PC-3 (cell line): ENCODE results near the gene KCNQ5. TPM values are rescaled to one million over a fixed set of nuclear protein-coding genes. Genes with fewer than 3 reads are reported as not detected.

Experiments used
- ATAC-seq: fragments of 200-7000 bp; cut with Tn5 transposase; 2 replicates; pipeline ENCODE4 v1.9.1; 2020; ENCODE audit warnings: mild to moderate bottlenecking, moderate library complexity
- BruUV-seq: library from RNA; stranded (reverse); fragments of 400-500 nt; replicated peaks from 2 replicates; lab custom pipeline; 2021; lab: Mats Ljungman, UMichigan
- CTCF ChIA-PET: fragments of 300-600 bp; sonication (Branson Sonifier 250); formaldehyde crosslinking; loops from one replicate; lab custom pipeline; 2022; ENCODE audit warnings: antibody characterized with exemption; lab: Charles Lee
- POLR2A ChIA-PET: fragments of 300-600 bp; sonication (Branson Sonifier 250); formaldehyde crosslinking; loops from one replicate; lab custom pipeline; 2022; ENCODE audit warnings: antibody characterized with exemption; ENCODE audit not compliant: unreplicated experiment; lab: Charles Lee
- DNase-seq: peaks from one replicate; pipeline ENCODE4 v3.0.0-alpha.2; 2015
- H2AFZ ChIP-seq: fragments of 300-600 bp; sonication (generic); 2 replicates; pipeline ENCODE4 v1.6.0; 2016; ENCODE audit warnings: antibody characterized with exemption, low read length
- H3F3A ChIP-seq: fragments of 300-600 bp; sonication (generic); one replicate; pipeline ENCODE4 v1.6.0; 2017; ENCODE audit warnings: antibody characterized with exemption, low read length, control low read depth, mild to moderate bottlenecking; ENCODE audit not compliant: unreplicated experiment
- H3K27ac ChIP-seq: fragments of 300-600 bp; sonication (generic); 2 replicates; pipeline ENCODE4 v1.5.1; 2016; ENCODE audit warnings: mild to moderate bottlenecking, low read length
- H3K27me3 ChIP-seq: fragments of 300-600 bp; sonication (generic); 2 replicates; pipeline ENCODE4 v1.6.1; 2016; ENCODE audit warnings: low read length, mixed read lengths
- H3K36me3 ChIP-seq: fragments of 300-600 bp; sonication (generic); 2 replicates; pipeline ENCODE4 v1.6.1; 2016; ENCODE audit warnings: low read depth, mixed run types, low read length, mixed read lengths
- H3K4me1 ChIP-seq: fragments of 300-600 bp; sonication (generic); 2 replicates; pipeline ENCODE4 v1.5.1; 2016; ENCODE audit warnings: low read length; ENCODE audit not compliant: insufficient read depth
- H3K4me2 ChIP-seq: fragments of 300-600 bp; sonication (generic); 2 replicates; pipeline ENCODE4 v1.6.0; 2016; ENCODE audit warnings: low read length
- H3K4me3 ChIP-seq: fragments of 300-600 bp; sonication (generic); 2 replicates; pipeline ENCODE4 v1.5.1; 2016; ENCODE audit warnings: mild to moderate bottlenecking, low read length, mixed read lengths
- H3K79me2 ChIP-seq: fragments of 300-600 bp; sonication (generic); 2 replicates; pipeline ENCODE4 v1.6.1; 2017; ENCODE audit warnings: low read length, mixed read lengths
- H3K9ac ChIP-seq: fragments of 300-600 bp; sonication (generic); 2 replicates; pipeline ENCODE4 v1.6.0; 2016; ENCODE audit warnings: mild to moderate bottlenecking, low read length
- H3K9me2 ChIP-seq: fragments of 300-600 bp; sonication (generic); replicated peaks from 2 replicates; pipeline ENCODE4 v1.6.1; 2016; ENCODE audit warnings: mixed run types, low read length, mixed read lengths
- H3K9me3 ChIP-seq: fragments of 300-600 bp; sonication (generic); 2 replicates; pipeline ENCODE4 v1.6.1; 2016; ENCODE audit warnings: low read length, mixed read lengths
- H4K20me1 ChIP-seq: fragments of 300-600 bp; sonication (generic); 2 replicates; pipeline ENCODE4 v1.6.1; 2016; ENCODE audit warnings: low read length, mixed read lengths
- CTCF ChIP-seq: fragments of 300-600 bp; sonication (generic); conservative IDR thresholded peaks from 2 replicates; pipeline ENCODE4 v1.5.1; 2017; ENCODE audit warnings: antibody characterized with exemption, low read depth, mild to moderate bottlenecking, low read length
- EZH2 ChIP-seq: fragments of 300-600 bp; sonication (generic); IDR thresholded peaks from one replicate; pipeline ENCODE4 v1.6.1; 2017; ENCODE audit warnings: antibody characterized with exemption, mild to moderate bottlenecking, low read length; ENCODE audit not compliant: unreplicated experiment
- EZH2phosphoT487 ChIP-seq: fragments of 300-600 bp; sonication (generic); IDR thresholded peaks from 2 replicates; pipeline ENCODE4 v1.6.1; 2018; ENCODE audit warnings: mild to moderate bottlenecking, antibody characterized with exemption, low read length, borderline replicate concordance
- intact Hi-C: fragments of 100-400 bp; cut with micrococcal nuclease; formaldehyde crosslinking; loops from 2 replicates; pipeline ENCODE4 v1.9.0; 2023
- total RNA-seq: library from RNA; depleted of rRNA; stranded (reverse); fragments of >200 nt; gene quantifications from 2 replicates; pipeline ENCODE4 v1.2.3, GENCODE V29; 2014

KCNQ5 gene
- total RNA-seq, 1 experiment from 2014 or later: not detected

- ChIA-PET CTCF (no interaction called here), POLR2A (no interaction called here)
- Histone ChIP-seq H3K27me3 (no peaks in the 10 kb centered on the region), H3K27ac (peak overlapping the region; percentile 86), H3F3A (no peaks in the 10 kb centered on the region), H3K36me3 (no peaks in the 10 kb centered on the region), H3K4me2 (0 out of 2 replicates have a peak overlapping the region, but pooled peaks have one; percentile 37), H4K20me1 (no peaks in the 10 kb centered on the region), H3K9me3 (no peaks in the 10 kb centered on the region), H3K79me2 (no peaks in the 10 kb centered on the region), H2AFZ (no peak overlapping the region), H3K9me2 (no peaks in the 10 kb centered on the region), H3K4me1 (peaks cover 42% of the 10 kb centered on the region), H3K4me3 (no peak overlapping the region), H3K9ac (peak overlapping the region; percentile 39; the same call in 1 of the 2 replicates)
- DNase-seq: peak; percentile 8
- BruUV-seq: no TSS peak
- intact Hi-C loops: loop anchor here (5.0 kb wide), 1 partner anchor 127 kb away; no protein-coding TSS in a partner anchor
- no peak for TF ChIP-seq CTCF
- TF ChIP-seq EZH2: no peak
- no peak for TF ChIP-seq EZH2phosphoT487
- ATAC-seq: no peak
Measured at GRCh38 chr6:72953971-72954381, 332.1 kb downstream of the KCNQ5 start.

GRCh38 chr6:72954716-72955115, 332.9 kb downstream of the KCNQ5 start:
- Histone ChIP-seq H3K4me3 (no peak overlapping the region), H3K4me2 (no peak overlapping the region), H3K27me3 (no peaks in the 10 kb centered on the region), H3F3A (no peaks in the 10 kb centered on the region), H3K27ac (no peak overlapping the region), H3K9me3 (no peaks in the 10 kb centered on the region), H4K20me1 (no peaks in the 10 kb centered on the region), H3K9me2 (no peaks in the 10 kb centered on the region), H3K4me1 (peaks cover 42% of the 10 kb centered on the region), H3K79me2 (no peaks in the 10 kb centered on the region), H2AFZ (no peak overlapping the region), H3K9ac (no peak overlapping the region), H3K36me3 (no peaks in the 10 kb centered on the region)
- TF ChIP-seq EZH2 (no peak), EZH2phosphoT487 (no peak), CTCF (no peak)
- DNase-seq (no peak), ATAC-seq (no peak)
- BruUV-seq: no TSS peak
- ChIA-PET POLR2A (no interaction called here), CTCF (no interaction called here)
- intact Hi-C loops: loop anchor here (5.0 kb wide), 1 partner anchor 127 kb away; no protein-coding TSS in a partner anchor

GRCh38 chr6:72955666-72956065, 333.8 kb downstream of the KCNQ5 start:
- H3K27ac ChIP-seq: no peak overlapping the region
- H3K9me3 ChIP-seq: no peaks in the 10 kb centered on the region
- H4K20me1 ChIP-seq: no peaks in the 10 kb centered on the region
- no peaks in the 10 kb centered on the region for H3K36me3 ChIP-seq
- BruUV-seq: no TSS peak
- H3K27me3 ChIP-seq: no peaks in the 10 kb centered on the region
- H3K4me2 ChIP-seq: no peak overlapping the region
- no peaks in the 10 kb centered on the region for H3K9me2 ChIP-seq
- no peak for ATAC-seq
- no peak overlapping the region for H2AFZ ChIP-seq
- H3K9ac ChIP-seq: no peak overlapping the region
- no peak for DNase-seq
- H3K79me2 ChIP-seq: no peaks in the 10 kb centered on the region
- H3K4me1 ChIP-seq: peaks cover 32% of the 10 kb centered on the region
- ChIA-PET CTCF (no interaction called here), POLR2A (interaction anchor here (0.6 kb wide), 1 partner anchor 243 kb away, joined by 13 read pairs; no protein-coding TSS in a partner anchor)
- TF ChIP-seq EZH2 (no peak), CTCF (no peak), EZH2phosphoT487 (no peak)
- H3K4me3 ChIP-seq: no peak overlapping the region
- intact Hi-C loops: no loop called here
- no peaks in the 10 kb centered on the region for H3F3A ChIP-seq
